Psoas muscle (tissue), 8 donors: ENCODE data around the gene RTN4RL1. TPM values are rescaled to one million over a fixed set of nuclear protein-coding genes. Genes with fewer than 3 reads are reported as not detected.

Experiments used
- ATAC-seq, 4 donors: fragments of 200-7000 bp; cut with Tn5 transposase; one replicate each; pipeline ENCODE4 v1.9.1; 2020; ENCODE audit warnings: moderate library complexity in 3 of 4, mild to moderate bottlenecking in 2 of 4
- DNase-seq, 2 donors: peaks; one replicate each; pipeline ENCODE4 v3.0.0-alpha.2; 2020
- H3K27ac ChIP-seq: fragments of 200-600 bp; one replicate; pipeline ENCODE4 v1.8.0; 2022
- H3K27me3 ChIP-seq, 3 donors: fragments of 200-600 bp in 1 of 3; one replicate each; pipeline versions ENCODE4 v1.6.1 to v1.8.0; 2013 to 2022; ENCODE audit warnings: low read length in 2 of 3, mild to moderate bottlenecking in 2 of 3, moderate library complexity in 1 of 3; ENCODE audit not compliant: insufficient read depth in 3 of 3
- H3K36me3 ChIP-seq, 2 donors: fragments of 200-600 bp in 1 of 2; one replicate each; pipeline versions ENCODE4 v1.6.1 to v1.8.0; 2013 to 2022; ENCODE audit warnings: low read depth in 1 of 2, mild to moderate bottlenecking in 1 of 2, moderate library complexity in 1 of 2; ENCODE audit not compliant: insufficient read depth in 1 of 2
- H3K4me1 ChIP-seq: fragments of 200-600 bp; one replicate; pipeline ENCODE4 v1.8.0; 2022
- H3K4me3 ChIP-seq: fragments of 200-600 bp; one replicate; pipeline ENCODE4 v1.8.0; 2022; ENCODE audit warnings: mild to moderate bottlenecking
- H3K9me3 ChIP-seq: fragments of 200-600 bp; one replicate; pipeline ENCODE4 v1.8.0; 2022
- WGBS, 3 donors: extraction: QIAGEN DNeasy Blood & Tissue Kit; methylation state at CpG; one replicate each; pipeline versions ENCODE4 v1.1.6 to v1.1.7; 2013; 5-methylcytosine and 5-hydroxymethylcytosine counted together
- intact Hi-C, 2 donors: fragments of 100-400 bp; cut with DNase I; formaldehyde crosslinking; loops; one replicate each; pipeline versions ENCODE4 v1.11.0 to v1.14.2; 2022
- polyA plus RNA-seq, 3 donors: library from polyadenylated mRNA; stranded (reverse); fragments of 200-250 nt; gene quantifications; one replicate each; pipeline ENCODE4 v1.2.3, GENCODE V29; 2013
- total RNA-seq, 4 donors: library from RNA; stranded (reverse); fragmentation: NEBNext Ultra II Directional in 2 of 4; extraction: Animal tissue kit (Norgen Biotek cat#: 25700) in 2 of 4; gene quantifications; one replicate each; pipeline versions ENCODE4 v1.2.1 to v1.2.4, GENCODE V29; 2021 to 2023
- TF ChIP-seq, protein P1 (sequence below): fragments of 200-600 bp; IDR thresholded peaks from one replicate; pipeline ENCODE4 v1.8.0; 2022; ENCODE audit warnings: antibody characterized with exemption
- donor health status: healthy with polysubstance abuse.
- donor health status: DM: no; HTN: no; CAD: no; lungs with moderate emphysema.
- donor health status: Bipolar disorder and iron deficiency.
- donor health status: healthy.
- donor health status: DM: yes; HTN: yes; CAD: no.
- donor health status: DM: no; HTN: no; CAD: no.
- donor health status: DM: no; HTN: no; CAD: no.
- donor health status: DM: yes; HTN: yes; CAD: no.

Gene RTN4RL1
- total and polyA plus RNA-seq, 7 donors: 0.44 to 1.8 (median 0.75) TPM

DNA sequence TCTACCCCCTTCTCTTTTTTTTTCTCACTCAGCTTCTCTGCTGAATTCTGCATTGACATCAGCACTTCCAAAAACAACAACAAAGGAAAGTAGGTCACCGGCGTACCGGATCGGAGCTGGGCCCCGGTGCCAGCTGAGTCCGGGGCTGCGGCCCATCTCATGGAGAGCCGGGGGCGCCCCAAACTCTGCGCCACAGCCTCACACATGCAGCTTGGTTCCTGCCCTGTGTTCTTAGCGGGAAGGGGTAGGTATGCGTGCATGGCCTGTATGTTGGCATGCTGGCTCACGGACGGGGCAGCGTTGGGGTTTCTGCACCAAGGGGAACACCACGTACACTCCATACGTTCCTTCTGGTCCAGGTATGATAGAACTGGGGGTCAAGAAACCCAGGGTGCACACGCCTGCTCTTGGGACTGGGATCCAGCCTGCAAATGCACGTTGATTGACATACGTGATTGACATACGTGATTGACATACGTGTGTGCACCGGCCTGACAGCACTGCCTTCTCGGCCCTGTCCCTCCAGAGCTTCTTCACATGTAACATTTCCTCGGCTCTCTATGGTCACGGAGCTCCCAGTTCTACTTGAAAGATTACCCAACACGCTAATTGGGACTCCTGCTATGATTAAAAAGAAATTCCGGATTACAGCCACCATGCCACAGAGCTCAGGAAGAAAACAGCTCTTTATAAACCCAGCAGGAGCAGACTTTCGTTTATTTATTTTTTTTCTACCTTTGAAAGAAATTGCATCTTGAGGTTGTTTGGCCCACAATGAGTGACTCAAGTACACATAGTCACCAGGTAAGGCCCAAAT, 106.6 kb downstream of the RTN4RL1 start:
- intact Hi-C loops: no loop called here

DNA sequence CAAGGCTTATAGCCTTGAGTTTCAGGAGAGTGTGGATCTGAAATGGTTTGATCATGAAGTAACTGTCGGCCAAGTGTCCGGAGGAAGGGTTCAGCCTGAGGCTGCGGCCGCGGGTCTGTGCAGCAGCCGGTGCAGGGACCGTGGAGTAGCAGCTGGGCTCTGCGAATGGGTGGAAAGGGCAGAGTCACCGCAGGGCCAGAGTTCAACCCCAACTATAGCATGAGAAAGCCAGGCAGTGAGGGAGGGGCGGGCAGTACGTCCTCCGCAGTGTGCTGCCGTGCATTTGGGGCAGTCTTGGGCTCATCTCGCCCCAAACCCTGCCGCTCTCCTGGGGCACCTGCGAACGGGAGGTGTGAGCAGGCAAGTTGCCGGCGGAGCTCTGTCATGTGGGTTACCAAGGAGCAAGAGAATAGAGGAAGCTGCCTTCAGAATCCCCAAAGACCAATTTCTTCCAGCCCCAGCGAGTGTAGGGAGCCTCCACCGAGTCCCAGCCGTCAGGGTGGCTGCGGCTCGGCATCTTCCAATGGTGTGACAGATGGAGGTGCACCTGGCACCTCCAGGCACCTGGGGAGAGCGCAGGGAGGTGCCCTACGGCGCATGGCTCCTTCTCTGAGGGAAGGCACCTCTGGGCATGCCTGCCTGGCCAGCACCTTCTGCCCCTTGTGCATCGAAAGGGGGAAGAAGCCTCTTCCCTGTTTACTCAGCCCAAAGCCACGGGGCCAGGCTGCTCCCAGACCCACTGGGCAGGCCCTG, 108.0 kb downstream of the RTN4RL1 start:
- intact Hi-C loops: no loop called here
- Histone ChIP-seq H3K4me1 (peaks cover 5% of the 10 kb centered on the region), H3K36me3 (no peaks in the 10 kb centered on the region), H3K27me3 (no peaks in the 10 kb centered on the region), H3K9me3 (no peaks in the 10 kb centered on the region), H3K27ac (no peak overlapping the region), H3K4me3 (no peak overlapping the region)
- WGBS, 3 donors: 80 to 82% (median 82%) methylated on average over 29 of the region's 29 CpGs
- ATAC-seq: no peak
- DNase-seq: no peak
- TF ChIP-seq, protein P1, sequence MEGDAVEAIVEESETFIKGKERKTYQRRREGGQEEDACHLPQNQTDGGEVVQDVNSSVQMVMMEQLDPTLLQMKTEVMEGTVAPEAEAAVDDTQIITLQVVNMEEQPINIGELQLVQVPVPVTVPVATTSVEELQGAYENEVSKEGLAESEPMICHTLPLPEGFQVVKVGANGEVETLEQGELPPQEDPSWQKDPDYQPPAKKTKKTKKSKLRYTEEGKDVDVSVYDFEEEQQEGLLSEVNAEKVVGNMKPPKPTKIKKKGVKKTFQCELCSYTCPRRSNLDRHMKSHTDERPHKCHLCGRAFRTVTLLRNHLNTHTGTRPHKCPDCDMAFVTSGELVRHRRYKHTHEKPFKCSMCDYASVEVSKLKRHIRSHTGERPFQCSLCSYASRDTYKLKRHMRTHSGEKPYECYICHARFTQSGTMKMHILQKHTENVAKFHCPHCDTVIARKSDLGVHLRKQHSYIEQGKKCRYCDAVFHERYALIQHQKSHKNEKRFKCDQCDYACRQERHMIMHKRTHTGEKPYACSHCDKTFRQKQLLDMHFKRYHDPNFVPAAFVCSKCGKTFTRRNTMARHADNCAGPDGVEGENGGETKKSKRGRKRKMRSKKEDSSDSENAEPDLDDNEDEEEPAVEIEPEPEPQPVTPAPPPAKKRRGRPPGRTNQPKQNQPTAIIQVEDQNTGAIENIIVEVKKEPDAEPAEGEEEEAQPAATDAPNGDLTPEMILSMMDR: no peak

More for the DNA sequence above, 106.6 kb downstream of the RTN4RL1 start:
- Histone ChIP-seq H3K4me3 (no peak overlapping the region), H3K9me3 (no peaks in the 10 kb centered on the region), H3K4me1 (peaks cover 5% of the 10 kb centered on the region), H3K36me3 (no peaks in the 10 kb centered on the region), H3K27ac (no peak overlapping the region), H3K27me3 (no peaks in the 10 kb centered on the region)
- ATAC-seq (no peak), DNase-seq (no peak)
- 91 to 95% (median 91%) methylated on average over 29 of the region's 29 CpGs for WGBS, 3 donors
- TF ChIP-seq, protein P1: no peak

DNA sequence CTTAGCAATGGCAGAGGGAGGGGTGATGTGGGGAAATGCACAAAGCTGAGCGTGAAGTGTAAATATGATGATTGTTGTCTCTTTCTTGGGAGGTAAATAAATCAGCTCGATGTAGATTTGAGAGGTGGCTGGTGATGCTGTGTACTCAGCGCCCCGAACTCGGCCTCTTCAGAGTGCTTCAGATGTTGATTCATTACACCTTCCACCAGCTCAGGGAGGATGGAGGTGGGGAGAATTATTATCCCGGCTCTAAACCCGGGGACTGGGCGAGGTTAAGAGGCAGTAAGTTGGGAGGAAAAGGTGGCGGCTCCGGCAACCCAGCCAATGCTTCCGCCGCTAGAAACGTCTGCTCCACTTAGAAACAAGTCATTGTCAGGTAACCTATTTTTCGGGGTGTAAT, 108.8 kb downstream of the RTN4RL1 start:
- DNase-seq: no peak
- Histone ChIP-seq H3K27ac (no peak overlapping the region), H3K4me1 (peaks cover 5% of the 10 kb centered on the region), H3K36me3 (no peaks in the 10 kb centered on the region), H3K27me3 (no peaks in the 10 kb centered on the region), H3K9me3 (no peaks in the 10 kb centered on the region), H3K4me3 (no peak overlapping the region)
- 67 to 75% (median 71%) methylated on average over 14 of the region's 14 CpGs for WGBS, 3 donors
- no peak for ATAC-seq
- TF ChIP-seq, protein P1: no peak
- intact Hi-C loops: no loop called here

DNA sequence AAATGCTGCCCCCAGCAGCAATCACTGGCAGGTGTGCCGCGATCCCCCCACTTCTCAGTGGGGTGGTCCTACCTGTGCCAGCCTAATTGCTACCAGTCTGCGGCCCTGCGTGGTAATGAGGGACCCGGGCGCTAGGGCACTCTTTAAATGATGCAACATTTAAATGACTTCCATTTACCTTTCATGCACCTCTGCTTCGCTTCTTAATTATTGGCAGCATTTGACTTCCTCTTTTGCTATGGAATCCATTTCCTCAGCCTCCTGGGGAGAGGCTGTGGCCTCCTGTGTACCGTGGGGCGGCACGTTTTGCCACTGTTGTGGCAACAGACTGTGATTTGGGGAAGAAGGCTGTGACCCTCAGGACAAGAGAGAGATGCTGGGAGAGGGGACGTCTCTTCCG, 109.2 kb downstream of the RTN4RL1 start:
- intact Hi-C loops: no loop called here
- DNase-seq: no peak
- no peak for ATAC-seq
- Histone ChIP-seq H3K9me3 (no peaks in the 10 kb centered on the region), H3K4me3 (no peak overlapping the region), H3K27ac (no peak overlapping the region), H3K36me3 (no peaks in the 10 kb centered on the region), H3K27me3 (no peaks in the 10 kb centered on the region), H3K4me1 (peaks cover 5% of the 10 kb centered on the region)
- TF ChIP-seq, protein P1: no peak
- WGBS, 3 donors: 75 to 78% (median 77%) methylated on average over 12 of the region's 12 CpGs
